ENCODE results near the gene ALG12. TPM values are rescaled to one million over a fixed set of nuclear protein-coding genes. Genes with fewer than 3 reads are reported as not detected.
A peak's percentile ranks its signal among the peaks of the same experiment; 100 is the strongest.

Gene ALG12
- total and polyA plus RNA-seq, 2 of the 8 experiments (the other 6 are each of a cell fraction or from before 2014, with no cell fraction given): 13.4 to 22.5 TPM

DNA sequence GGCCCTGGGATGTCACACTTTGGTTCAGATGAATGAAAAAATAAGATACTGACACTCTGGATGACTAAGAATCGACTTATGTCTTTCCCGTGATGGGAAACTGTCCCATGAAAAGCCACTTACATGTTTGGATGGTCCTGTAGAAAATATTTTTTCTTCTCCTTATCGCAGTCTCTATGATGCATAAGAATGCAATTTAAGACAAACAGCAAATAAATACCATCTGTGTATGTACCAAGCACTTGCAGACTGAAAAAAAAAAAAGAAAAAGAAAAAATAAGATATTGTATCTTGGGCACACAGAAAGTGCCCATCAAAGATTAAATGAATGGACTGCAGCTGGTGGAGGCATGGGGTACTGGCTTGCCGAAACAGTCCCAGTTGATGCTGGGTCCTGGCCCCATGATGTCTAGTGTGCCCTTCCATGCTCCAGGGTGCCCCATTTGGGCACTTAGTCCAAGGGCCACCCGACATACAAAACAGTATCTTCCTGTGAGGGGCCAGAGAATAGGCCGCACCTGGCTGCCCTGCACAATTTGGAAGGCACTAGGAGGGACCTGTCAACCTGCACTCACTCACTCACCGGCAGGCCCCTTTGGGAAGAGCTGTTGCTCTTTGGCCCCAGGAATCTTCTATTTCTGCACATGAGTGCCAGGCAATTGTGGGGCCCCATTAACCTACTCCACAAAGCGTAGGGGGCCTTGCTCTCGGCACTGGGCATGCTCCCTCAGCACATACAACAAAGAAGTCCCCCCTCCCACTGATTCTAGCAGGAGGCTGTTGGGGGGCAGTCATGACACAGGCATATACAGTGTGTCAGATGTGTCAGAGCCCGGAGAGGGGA, 67.1 kb downstream of the ALG12 start:
- Histone ChIP-seq H2AFZ (ENCODE audit: low read length) (no peak overlapping the region), H2BK12ac (ENCODE audit: low read depth, low read length) (0 out of 2 replicates have a peak overlapping the region, but pooled peaks have one; percentile 27), H3K9me3 (ENCODE audit: insufficient read depth in 2 of 2, low read depth in 1 of 2, low read length in 1 of 2) (no peaks in the 10 kb centered on the region), H3K4ac (replicated peaks; ENCODE audit: insufficient read length, low read depth, low read length) (no peak overlapping the region), H4K91ac (replicated peaks; ENCODE audit: insufficient read length, low read length) (no peak overlapping the region), H3K56ac (replicated peaks; ENCODE audit: insufficient read length, low read depth, low read length) (no peak overlapping the region), H3K4me1 (replicated peaks in 1 of 4; ENCODE audit: control insufficient read depth in 3 of 4, insufficient read depth in 4 of 4, low read length in 3 of 4) (peaks cover 4 to 11% (median 6%) of the 10 kb centered on the region in 4 experiments; a peak in 6 of 7 replicates), H3K23me2 (ENCODE audit: low read depth, low read length) (peaks cover 22% of the 10 kb centered on the region), H2BK20ac (ENCODE audit: low read length) (no peak overlapping the region), H3K36me3 (ENCODE audit: control insufficient read depth in 2 of 4, insufficient read depth in 4 of 4, low read length in 3 of 4) (peaks cover 0 to 16% (median 0%) of the 10 kb centered on the region in 4 experiments; a peak in 1 of 8 replicates), H3K79me2 (ENCODE audit: control insufficient read depth in 1 of 2, insufficient read depth in 2 of 2, low read length in 2 of 2) (peaks cover 6 to 20% of the 10 kb centered on the region in 2 experiments; a peak in 2 of 4 replicates), H3K14ac (ENCODE audit: insufficient read length) (no peak overlapping the region), H3K23ac (ENCODE audit: insufficient read length) (no peak overlapping the region), H3K9ac (replicated peaks in 1 of 4; ENCODE audit: extremely low read depth in 1 of 4, low read depth in 3 of 4, low read length in 3 of 4) (no peak overlapping the region), H4K20me1 (replicated peaks in 1 of 2; ENCODE audit: control insufficient read depth in 1 of 2, insufficient read depth in 2 of 2, low read length in 2 of 2) (peaks cover 11 to 20% of the 10 kb centered on the region in 2 experiments), H2BK120ac (replicated peaks; ENCODE audit: low read depth, low read length) (no peak overlapping the region), H4K5ac (ENCODE audit: insufficient read length, low read depth, low read length) (no peak overlapping the region), H3K4me3 (ENCODE audit: extremely low read depth in 1 of 4, insufficient read depth in 2 of 4, low read depth in 3 of 4, low read length in 4 of 4) (no peak overlapping the region), H4K8ac (ENCODE audit: extremely low read depth, insufficient read depth, low read length) (no peak overlapping the region), H2BK5ac (ENCODE audit: low read depth, low read length) (no peak overlapping the region), H3K18ac (ENCODE audit: extremely low read depth, low read length) (no peak overlapping the region), H3K4me2 (ENCODE audit: insufficient read depth in 1 of 2, low read depth in 2 of 2, low read length in 2 of 2) (no peak overlapping the region; a peak in 1 of 4 replicates), H3K27ac (ENCODE audit: low read depth, low read length) (no peak overlapping the region), H3K79me1 (ENCODE audit: low read depth, low read length) (peaks cover 11% of the 10 kb centered on the region), H2BK15ac (ENCODE audit: low read length) (no peak overlapping the region), H3K27me3 (replicated peaks in 1 of 4; ENCODE audit: control insufficient read depth in 3 of 4, extremely low read depth in 1 of 4, insufficient read depth in 3 of 4, low read length in 3 of 4) (peaks cover 46 to 63% (median 58%) of the 10 kb centered on the region in 4 experiments), H2AK5ac (ENCODE audit: low read depth, low read length) (peak overlapping the region; percentile 75; the same call in 1 of the 2 replicates)
- DNase-seq (ENCODE audit: low read depth in 1 of 2, low spot score in 2 of 2): no peak
- no peak for TF ChIP-seq CEBPB (IDR thresholded peaks at IDR 0.05; ENCODE audit: low read depth, low read length)
- peak; percentile 37 for TF ChIP-seq EZH2 (IDR thresholded peaks at IDR 0.05; ENCODE audit: low read depth, low read length, severe bottlenecking)
- TF ChIP-seq HDAC6 (IDR thresholded peaks at IDR 0.05; ENCODE audit: low read depth, low read length): no peak
- no peak for TF ChIP-seq SP1 (IDR thresholded peaks at IDR 0.05; ENCODE audit: low read depth, low read length)
- TF ChIP-seq KDM5A (IDR thresholded peaks at IDR 0.05; ENCODE audit: low read length): no peak
- no peak for TF ChIP-seq RBBP5 (IDR thresholded peaks at IDR 0.05; ENCODE audit: borderline replicate concordance, low read depth, low read length)
- 73% methylated on average over 10 of the region's 10 CpGs; no CpG with 5 or more reads in 1 of the 2 experiments for WGBS, 2 experiments (ENCODE audit: extremely low coverage in 1 of 2, insufficient coverage in 1 of 2, insufficient read length in 1 of 2, insufficient replicate concordance in 2 of 2, low coverage in 1 of 2, low lambda C conversion rate in 2 of 2, missing lambda C conversion rate in 1 of 2)
- POLR2A ChIA-PET (ENCODE audit: partially characterized antibody): interaction anchor here (0.6 to 1.0 kb wide), 2 partner anchors 12 to 45 kb away, joined by 3 to 4 read pairs; no protein-coding TSS in a partner anchor
- CTCF ChIA-PET (ENCODE audit: partially characterized antibody): no interaction called here
- FAIRE-seq: no peak

Data from H1 (cell line).